ENCODE measurements around the gene HMGN3.
A peak's percentile ranks its signal among the peaks of the same experiment; 100 is the strongest.
"Not testable (repeated sequence)": the region's sequence is repeated elsewhere in the genome, so short reads cannot be mapped to it uniquely, and the experiment has no call there.

HMGN3 gene

DNA sequence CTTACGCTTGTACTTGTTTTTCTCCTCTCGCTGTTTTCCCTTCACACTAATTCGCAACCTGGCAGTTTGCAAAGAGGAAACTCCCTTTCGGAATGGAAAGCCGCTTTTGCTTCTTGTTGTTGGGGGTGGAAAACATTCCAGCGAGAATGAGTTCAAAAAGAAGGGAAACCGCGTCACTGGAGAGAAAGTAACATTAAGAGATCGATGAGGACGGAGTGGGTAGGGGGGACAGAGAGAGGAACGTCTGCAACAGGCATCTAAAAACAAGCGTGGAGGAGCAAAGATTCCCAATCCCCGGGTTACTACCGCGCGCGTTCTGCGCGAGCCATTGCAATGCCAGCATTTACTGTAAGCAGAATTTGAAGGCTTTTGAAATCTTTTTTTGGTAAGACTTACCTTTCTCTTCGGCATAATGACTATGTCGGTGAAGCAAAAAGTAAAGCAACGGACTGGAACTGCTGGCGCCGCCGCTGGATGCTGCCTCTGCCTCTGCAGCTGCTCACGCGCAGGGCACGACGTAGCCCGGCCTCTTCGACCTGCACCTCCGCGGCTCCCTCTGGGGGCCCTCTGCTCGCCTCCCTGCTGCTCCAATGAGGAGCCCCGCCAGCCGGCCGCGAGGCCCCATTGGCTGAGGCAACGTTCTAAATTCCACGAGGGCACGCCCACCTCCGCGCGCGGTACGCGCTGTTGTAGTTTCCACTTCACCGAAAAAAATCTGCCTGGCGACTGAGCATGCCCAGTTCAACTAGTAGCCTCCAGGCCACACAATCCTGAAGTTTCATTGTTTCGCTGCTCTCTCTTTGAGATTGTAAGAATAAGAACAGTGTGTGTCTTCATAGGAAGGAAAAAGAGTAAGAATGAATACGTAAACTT is at the start of gene HMGN3:
TSS of gene HMGN3 (minus strand) at position 533 of the 873 bp plus-strand sequence.
- DNase-seq = peak; percentile 22 to 97 (median 92)

DNA sequence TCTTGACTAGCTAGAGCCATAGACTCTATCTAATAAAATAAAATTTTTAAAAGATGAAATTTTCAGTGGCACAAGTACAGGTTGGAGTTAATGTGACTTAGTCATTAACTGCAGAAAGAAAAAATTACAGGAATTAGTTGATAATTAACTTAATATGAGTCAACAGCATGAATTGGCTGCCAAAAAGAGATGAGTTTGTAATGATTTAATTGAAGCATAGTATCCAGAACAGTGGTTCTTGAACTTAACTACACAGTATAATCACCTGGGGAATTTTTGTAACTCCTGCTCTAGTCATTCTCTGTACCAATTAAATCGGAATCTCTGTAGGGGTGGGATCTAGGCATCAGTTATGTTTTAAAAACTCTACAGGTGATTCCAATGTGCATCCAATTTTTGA is 46.3 kb upstream of the HMGN3 start:
- DNase-seq = no peak

DNA sequence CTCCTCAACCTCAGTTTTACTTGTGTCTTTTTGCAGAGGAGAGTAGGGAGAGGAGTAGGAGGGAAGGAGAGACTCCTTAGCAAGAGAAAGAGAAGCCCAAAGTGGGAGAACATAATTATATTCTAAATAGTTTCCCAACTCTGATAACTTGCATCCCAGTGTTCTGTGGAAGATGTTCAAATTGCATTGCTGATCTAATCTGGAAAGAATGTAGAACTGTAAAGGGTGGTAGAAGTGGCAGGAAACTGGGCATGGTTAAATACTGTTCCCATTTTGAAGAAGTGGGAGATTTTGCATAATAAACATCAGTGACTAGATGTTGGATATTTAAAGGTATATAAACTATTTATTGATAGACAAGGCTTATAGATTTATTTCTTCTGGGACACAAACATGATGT is 42.6 kb upstream of the HMGN3 start:
- no peak for DNase-seq

GRCh38 chr6:79269877-79270276 is 35.4 kb upstream of the HMGN3 start:
- DNase-seq = no peak

DNA sequence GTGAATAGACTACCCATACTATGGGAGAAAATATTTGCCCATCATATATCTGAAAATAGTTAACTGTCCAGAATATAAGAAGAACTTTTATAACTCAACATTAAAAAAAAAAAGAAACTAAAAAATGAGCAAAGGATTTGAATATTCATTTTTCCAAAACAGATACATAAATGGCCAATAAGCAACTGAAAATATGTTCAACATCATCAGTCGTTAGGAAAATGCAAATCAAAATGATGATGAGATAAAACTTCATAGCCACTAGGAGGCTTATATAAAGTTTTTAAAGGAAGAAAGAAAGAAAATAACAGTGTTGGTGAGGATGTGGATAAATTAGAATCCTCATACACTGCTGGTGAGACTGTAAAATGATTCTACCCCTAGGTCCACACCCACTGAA is 32.6 kb upstream of the HMGN3 start:
- DNase-seq = no peak

DNA sequence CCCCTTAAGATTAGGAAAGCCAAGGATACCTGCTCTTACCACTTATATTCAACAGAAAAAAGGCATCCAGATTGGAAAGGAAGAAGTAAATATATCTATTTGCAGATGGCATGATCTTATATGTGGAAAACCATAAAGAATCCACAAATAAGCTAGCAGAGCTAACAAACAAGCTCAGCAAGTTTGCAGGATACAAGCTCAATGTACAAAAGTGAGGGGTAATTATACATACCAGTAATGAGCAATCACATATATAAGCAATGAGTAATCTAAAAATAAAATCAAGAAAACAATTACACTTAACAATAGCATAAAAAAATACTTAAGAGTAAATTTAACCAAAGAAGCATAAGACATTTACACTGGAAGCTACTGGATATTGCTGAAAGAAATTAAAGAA is 31.6 kb upstream of the HMGN3 start:
- DNase-seq = no peak

DNA sequence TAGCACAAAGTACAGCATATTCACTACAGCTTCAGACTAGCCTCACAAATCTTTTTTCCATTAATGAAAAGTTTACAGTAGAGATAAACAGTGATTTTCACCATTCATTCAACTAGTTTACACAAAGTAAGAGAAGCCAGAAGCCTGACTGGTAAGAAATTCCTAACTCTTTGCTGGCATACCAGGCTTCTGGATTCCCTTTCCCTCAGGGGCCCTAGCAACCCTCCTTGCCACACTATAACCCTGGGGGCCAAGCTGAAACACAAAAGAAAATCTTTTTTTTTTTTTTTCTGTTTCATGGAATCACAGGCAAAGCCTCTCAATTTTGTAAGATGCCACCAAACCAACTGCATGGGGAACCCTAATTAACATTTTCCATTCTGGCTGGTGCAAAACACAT is 28.9 kb upstream of the HMGN3 start:
- no peak for DNase-seq

- DNase-seq = no peak
Observed at GRCh38 chr6:79261666-79262065, 27.2 kb upstream of the HMGN3 start.

DNA sequence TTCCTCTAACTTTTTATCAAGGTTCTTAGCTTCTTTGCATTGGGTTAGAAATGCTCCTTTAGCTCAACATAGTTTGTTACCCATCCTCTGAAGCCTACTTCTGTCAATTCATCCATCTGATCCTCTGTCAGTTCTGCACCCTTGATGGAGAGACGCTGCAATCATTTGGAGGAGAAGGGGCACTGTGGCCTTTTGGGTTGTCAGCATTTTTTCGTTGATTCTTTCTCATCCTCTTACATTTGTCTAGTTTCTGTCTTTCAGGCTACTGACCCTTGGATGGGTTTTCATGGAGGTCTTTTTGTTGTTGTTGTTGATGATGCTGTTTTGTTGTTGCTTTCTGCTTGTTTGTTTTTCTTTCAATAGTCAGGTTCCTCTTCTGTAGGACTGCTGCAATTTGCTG is 26.3 kb upstream of the HMGN3 start:
- no peak for DNase-seq

DNA sequence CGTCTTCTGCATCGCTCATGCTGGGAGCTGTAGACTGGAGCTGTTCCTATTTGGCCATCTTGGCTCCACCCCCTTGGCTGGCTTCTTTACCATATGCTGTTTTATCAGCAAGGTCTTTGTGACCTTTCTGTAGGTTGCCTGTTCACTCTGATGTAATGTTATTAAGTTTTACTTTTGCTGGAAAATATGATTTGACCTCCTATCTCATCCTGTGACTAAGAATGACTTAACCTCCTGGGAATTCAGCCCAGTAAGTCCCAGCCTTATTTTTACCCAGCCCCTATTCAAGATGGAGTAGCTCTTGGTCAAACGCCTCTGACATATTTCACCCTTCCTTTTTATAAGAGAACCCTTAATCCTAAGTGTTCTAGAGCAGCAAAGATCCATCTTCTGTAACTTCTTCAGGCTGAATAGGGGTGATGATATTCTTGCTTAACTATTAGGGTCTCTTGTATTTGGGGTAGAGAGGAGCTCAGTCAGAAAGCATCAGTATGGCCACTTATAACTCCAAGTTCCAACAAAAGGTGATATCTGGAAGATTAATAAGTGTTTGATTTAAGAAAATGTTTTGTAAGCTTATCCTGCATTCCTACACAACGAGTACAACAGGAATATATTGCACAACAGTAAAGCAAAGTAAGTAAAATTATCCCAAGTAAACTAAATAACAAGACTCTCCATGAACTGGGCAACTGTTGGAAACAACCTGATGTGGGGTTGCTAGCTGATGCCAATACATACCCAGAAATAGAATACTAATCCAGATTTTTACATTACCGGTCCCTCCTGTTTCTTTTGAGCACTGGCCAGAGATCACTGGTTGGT is 23.1 kb upstream of the HMGN3 start:
- DNase-seq = no peak

DNA sequence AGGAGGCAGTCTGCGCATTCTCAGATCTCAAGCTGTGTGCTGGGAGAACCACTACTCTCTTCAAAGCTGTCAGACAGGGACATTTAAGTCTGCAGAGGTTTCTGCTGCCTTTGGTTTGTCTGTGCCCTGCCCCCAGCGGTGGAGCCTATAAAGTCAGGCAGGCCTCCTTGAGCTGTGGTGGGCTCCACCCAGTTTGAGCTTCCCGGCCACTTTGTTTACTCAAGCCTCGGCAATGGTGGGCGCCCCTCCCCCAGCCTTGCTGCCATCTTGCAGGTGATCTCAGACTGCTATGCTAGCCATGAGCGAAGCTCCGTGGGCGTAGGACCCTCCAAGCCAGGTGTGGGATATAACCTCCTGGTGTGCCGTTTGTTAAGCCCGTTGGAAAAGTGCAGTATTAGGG is 22.3 kb upstream of the HMGN3 start:
- not testable (repeated sequence) for DNase-seq

DNA sequence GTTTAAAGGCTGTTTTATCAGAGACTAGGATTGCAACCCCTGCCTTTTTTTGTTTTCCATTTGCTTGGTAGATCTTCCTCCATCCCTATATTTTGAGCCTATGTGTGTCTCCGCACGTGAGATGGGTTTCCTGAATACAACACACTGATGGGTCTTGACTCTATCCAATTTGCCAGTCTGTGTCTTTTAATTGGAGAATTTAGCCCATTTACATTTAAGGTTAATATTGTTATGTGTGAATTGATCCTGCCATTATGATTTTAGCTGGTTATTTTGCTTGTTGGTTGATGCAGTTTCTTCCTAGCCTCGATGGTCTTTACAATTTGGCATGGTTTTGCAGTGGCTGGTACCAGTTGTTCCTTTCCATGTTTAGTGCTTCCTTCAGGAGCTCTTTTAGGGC is 20.6 kb upstream of the HMGN3 start:
- not testable (repeated sequence) for DNase-seq

GRCh38 chr6:79250559-79250958 is 16.1 kb upstream of the HMGN3 start:
- no peak for DNase-seq

- no peak for DNase-seq
Observed at GRCh38 chr6:79250107-79250514, 15.6 kb upstream of the HMGN3 start.

- DNase-seq = peak in 8 of 56 donors; percentile 1 to 15 (median 3)
Observed at GRCh38 chr6:79249136-79249535, 14.7 kb upstream of the HMGN3 start.

- DNase-seq = no peak
Observed at GRCh38 chr6:79246891-79247290, 12.4 kb upstream of the HMGN3 start.

DNA sequence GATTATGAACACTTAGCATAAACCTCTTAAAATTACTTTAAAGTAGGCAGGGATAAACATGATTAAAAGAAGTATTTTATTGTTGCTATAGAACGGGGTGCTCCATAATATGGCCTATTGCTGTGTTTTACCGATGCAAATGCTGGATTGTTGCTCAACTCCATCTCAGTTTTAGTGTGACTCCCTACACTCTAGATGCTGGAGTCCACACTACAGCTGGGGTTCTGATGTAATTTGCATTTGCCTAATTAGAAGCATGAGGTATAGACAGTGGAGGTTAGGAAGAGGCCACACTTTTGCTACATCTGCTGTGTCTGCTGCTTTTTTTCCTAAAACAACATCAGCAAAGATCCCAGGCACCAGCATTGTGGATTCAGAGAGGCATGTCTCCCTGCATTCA is 6.7 kb upstream of the HMGN3 start:
- DNase-seq = no peak

GRCh38 chr6:79240509-79240908 is 6.0 kb upstream of the HMGN3 start:
- no peak for DNase-seq

DNA sequence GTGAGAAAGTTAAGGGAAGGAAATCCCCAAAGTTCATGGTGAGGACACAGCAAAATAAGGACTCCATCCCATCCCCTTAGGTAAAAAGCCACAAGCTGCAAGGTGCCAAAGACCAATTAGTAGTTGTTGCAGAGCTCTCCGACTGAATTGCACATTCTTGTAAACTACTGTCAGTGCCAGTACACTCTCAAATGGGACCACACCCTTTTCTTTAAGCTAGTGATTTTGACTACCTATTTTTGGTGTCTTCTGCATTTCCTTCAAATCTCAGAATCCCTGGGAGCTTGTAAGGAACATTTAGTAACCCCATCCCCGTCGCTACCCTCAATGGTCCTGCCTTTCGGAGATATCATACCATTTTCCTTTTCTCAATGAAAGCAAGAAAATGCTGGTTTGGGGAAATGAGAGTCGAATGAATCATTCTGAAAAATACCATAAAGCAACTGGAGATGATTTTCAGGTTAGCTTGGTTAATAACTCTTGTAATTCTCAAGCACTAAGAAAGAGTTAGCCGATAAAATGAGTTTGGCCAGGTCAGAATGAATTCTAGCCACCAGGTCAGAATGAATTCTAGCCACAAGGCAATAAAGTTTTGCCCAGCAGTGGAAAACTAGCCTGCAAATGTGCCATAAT is 5.2 kb upstream of the HMGN3 start:
- no peak for DNase-seq

DNA sequence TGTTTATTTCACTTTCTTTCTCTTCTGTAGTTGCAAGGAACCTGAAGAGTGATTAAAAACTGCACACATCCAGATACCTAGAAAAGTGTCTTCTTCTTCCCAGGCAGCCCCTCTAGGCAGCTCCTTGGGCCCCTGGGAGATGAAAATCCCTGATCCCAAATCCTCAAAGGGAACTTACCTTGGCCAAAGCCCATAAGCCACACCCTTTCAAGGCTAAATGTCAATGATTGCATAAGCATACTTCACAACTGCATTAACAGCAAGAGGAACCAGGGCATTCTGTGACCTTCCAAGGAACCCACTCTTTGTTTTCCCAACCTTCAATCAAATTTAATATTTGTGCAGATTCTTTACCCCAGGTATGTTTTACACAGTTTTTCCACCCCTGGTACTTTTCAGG is 4.4 kb upstream of the HMGN3 start:
- no peak for DNase-seq

DNA sequence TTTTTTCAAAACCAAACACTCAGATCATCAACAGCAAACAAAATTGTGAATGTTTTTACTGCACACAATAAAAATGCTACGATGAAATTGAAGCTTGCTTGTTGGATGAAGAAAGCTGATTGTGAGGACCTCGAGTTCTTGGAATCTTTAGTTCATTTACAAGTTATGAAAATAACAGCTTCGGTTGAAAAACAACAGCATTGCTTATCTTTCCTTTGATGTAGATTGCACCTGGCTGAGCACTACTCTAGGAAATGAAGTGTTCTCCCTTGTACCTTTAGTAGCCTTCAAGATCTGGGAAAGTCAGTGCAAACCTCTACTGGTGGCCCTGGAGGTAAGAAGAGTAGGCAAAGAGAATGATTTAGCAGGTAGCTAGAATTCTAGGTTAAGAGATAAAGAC is 2.2 kb upstream of the HMGN3 start:
- DNase-seq = no peak

DNA sequence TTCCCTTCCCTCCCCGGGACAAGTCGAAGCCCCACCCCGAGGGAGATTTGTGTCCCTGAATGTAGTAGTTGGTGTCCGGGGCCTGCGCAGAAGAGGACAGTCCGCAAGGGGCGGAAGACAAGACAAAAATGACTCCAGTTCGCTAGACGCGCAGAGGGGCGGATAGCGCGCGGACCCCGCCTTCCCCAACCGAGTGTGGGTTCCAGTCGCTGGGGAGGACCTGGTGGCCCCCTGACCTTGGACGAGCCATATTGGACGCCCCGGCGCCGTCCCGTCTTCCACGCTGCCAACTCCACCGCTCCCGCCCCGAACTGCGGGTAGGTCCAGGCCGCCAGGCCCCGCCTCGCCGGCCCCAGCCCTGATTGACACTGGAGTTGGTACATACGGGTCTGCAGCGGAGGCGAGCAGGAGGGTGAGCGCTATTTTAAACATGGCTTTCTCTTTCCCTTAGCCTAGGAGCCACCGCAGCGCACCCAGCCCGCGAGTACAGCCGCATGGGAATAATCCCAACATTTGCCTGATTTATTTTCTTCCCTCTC is 802 bp downstream of the HMGN3 start:
- peak; percentile 34 to 95 (median 80) for DNase-seq

Data from amygdala (tissue), 56 donors.